ENCODE results near the gene AGMO. TPM values are rescaled to one million over a fixed set of nuclear protein-coding genes. Genes with fewer than 3 reads are reported as not detected.

AGMO gene
- polyA plus RNA-seq, 2 of the 4 experiments (the other 2 are of a cell fraction): 2.6 to 7.9 TPM

DNA sequence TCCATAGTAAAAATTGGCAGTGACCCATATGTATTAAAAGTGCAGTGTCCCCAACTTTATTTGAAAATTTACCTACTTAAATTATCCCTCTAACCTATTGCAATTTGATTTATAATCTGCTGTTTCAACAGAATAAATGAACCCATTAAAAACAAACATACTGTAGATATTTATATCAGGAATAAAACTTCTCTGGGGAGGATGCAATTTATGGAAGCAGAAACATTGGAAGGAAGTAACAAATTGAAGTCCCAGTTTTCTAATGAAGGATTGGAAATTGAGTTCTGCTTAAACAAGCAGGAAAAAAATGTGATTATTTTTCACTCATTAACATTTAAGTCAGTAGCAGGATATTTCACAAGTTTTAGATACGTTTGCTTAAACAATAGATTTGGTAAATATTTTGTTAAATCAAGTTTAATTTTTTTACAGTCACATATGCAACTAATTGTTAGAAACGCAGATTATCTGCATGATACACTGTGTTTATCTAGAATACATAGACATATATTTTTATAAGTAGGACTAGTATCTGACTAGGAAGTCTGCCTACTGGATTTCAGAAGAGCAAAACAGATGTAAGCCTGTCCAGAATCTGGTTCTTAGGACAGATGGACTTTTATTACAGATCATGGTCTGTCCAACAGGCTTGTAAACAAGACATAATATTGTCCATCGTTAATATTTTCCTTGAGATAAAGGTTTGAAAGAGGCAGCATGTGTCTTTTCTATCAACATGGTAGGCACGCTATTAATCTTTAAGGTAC lies 5.3 kb downstream of the AGMO start:
- CTCF ChIA-PET: no interaction called here
- no peak for DNase-seq (ENCODE audit: low read depth in 1 of 2, low spot score in 1 of 2)
- no peak for FAIRE-seq
- Histone ChIP-seq H3K4me2 (peak overlapping the region; percentile 86), H3K4me1 (peaks cover 36% of the 10 kb centered on the region), H3K4me3 (peak overlapping the region; percentile 34; the same call in 2 of the 3 replicates), H3K9me3 (no peaks in the 10 kb centered on the region), H3K27ac (peak overlapping the region; percentile 79 to 80)
- POLR2A ChIA-PET: no interaction called here
- no peak for TF ChIP-seq EHF (CRISPR knock-in tag; IDR thresholded peaks at IDR 0.05)
- TF ChIP-seq, protein P1, sequence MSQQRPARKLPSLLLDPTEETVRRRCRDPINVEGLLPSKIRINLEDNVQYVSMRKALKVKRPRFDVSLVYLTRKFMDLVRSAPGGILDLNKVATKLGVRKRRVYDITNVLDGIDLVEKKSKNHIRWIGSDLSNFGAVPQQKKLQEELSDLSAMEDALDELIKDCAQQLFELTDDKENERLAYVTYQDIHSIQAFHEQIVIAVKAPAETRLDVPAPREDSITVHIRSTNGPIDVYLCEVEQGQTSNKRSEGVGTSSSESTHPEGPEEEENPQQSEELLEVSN (IDR thresholded peaks at IDR 0.05; ENCODE audit: borderline replicate concordance, low read depth): no peak
- TF ChIP-seq RARB (CRISPR knock-in tag; IDR thresholded peaks at IDR 0.05): no peak
- no peak for TF ChIP-seq HDAC2 (IDR thresholded peaks at IDR 0.05)
- TF ChIP-seq RCOR1 (IDR thresholded peaks at IDR 0.05; ENCODE audit: low read depth, low read length): no peak
- no peak for TF ChIP-seq ZFP36 (IDR thresholded peaks at IDR 0.05; ENCODE audit: borderline replicate concordance, partially characterized antibody)
- no peak for TF ChIP-seq HEYL (CRISPR knock-in tag; IDR thresholded peaks at IDR 0.05)
- TF ChIP-seq, protein P2, sequence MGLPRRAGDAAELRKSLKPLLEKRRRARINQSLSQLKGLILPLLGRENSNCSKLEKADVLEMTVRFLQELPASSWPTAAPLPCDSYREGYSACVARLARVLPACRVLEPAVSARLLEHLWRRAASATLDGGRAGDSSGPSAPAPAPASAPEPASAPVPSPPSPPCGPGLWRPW (IDR thresholded peaks at IDR 0.05): no peak
- TF ChIP-seq CBX8 (IDR thresholded peaks at IDR 0.05): no peak
- TF ChIP-seq FOSL2 (IDR thresholded peaks at IDR 0.05): no peak
- TF ChIP-seq FOSL2 (CRISPR knock-in tag; IDR thresholded peaks at IDR 0.05): no peak
- no peak for TF ChIP-seq MAZ (IDR thresholded peaks at IDR 0.05; ENCODE audit: borderline replicate concordance, low read depth, low read length)
- TF ChIP-seq MAFK (IDR thresholded peaks at IDR 0.05; ENCODE audit: partially characterized antibody): no peak
- TF ChIP-seq, protein P3, sequence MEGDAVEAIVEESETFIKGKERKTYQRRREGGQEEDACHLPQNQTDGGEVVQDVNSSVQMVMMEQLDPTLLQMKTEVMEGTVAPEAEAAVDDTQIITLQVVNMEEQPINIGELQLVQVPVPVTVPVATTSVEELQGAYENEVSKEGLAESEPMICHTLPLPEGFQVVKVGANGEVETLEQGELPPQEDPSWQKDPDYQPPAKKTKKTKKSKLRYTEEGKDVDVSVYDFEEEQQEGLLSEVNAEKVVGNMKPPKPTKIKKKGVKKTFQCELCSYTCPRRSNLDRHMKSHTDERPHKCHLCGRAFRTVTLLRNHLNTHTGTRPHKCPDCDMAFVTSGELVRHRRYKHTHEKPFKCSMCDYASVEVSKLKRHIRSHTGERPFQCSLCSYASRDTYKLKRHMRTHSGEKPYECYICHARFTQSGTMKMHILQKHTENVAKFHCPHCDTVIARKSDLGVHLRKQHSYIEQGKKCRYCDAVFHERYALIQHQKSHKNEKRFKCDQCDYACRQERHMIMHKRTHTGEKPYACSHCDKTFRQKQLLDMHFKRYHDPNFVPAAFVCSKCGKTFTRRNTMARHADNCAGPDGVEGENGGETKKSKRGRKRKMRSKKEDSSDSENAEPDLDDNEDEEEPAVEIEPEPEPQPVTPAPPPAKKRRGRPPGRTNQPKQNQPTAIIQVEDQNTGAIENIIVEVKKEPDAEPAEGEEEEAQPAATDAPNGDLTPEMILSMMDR (IDR thresholded peaks at IDR 0.05): no peak
- TF ChIP-seq TFCP2L1 (CRISPR knock-in tag; IDR thresholded peaks at IDR 0.05): no peak
- no peak for TF ChIP-seq KDM5A (IDR thresholded peaks at IDR 0.05)
- TF ChIP-seq ZSCAN20 (CRISPR knock-in tag; IDR thresholded peaks at IDR 0.05): no peak
- no peak for TF ChIP-seq SREBF2 (IDR thresholded peaks at IDR 0.05)
- TF ChIP-seq JUN (IDR thresholded peaks at IDR 0.05): no peak
- TF ChIP-seq, protein P4, sequence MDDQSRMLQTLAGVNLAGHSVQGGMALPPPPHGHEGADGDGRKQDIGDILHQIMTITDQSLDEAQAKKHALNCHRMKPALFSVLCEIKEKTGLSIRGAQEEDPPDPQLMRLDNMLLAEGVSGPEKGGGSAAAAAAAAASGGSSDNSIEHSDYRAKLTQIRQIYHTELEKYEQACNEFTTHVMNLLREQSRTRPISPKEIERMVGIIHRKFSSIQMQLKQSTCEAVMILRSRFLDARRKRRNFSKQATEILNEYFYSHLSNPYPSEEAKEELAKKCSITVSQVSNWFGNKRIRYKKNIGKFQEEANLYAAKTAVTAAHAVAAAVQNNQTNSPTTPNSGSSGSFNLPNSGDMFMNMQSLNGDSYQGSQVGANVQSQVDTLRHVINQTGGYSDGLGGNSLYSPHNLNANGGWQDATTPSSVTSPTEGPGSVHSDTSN (IDR thresholded peaks at IDR 0.05): no peak
- 14% methylated on average over 4 of the region's 4 CpGs for WGBS (ENCODE audit: missing lambda C conversion rate)
- peak in 1 of 2 experiments; percentile 43; a peak in 2 of 6 replicates for ATAC-seq

DNA sequence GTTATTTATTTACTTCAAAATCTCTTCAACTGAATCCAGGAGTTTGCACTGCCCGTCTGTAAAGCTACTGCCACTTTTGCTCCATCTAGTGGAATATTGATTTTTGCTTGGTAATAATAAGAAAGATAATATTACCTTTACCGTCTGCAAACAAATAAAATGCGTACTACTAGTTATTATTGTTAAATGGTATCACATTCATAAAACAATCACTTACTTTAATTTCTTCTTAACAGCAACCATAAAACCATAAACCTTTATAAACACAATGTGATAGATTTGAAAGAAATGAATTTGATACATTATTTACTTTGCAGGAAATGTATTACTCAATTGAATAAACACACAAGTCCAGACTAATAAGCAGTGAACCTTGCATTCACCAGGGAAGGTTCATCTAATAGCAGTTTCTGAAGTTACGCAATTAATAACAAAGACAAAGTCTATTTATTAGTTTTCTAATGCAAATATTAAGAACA lies 6.4 kb downstream of the AGMO start:
- FAIRE-seq (peak; percentile 46), ATAC-seq (peak; percentile 36 to 44; a peak in 3 of 6 replicates), DNase-seq (ENCODE audit: low read depth in 1 of 2, low spot score in 1 of 2) (peak in 1 of 2 experiments; percentile 52)
- POLR2A ChIA-PET: no interaction called here
- peak overlapping the region; percentile 86 for H3K4me2 ChIP-seq
- CTCF ChIA-PET: interaction anchor here (0.9 kb wide), 1 partner anchor 158 kb away, joined by 4 read pairs; no protein-coding TSS in a partner anchor
- no peak overlapping the region for H3K4me3 ChIP-seq
- WGBS (ENCODE audit: missing lambda C conversion rate): 11% methylated on average over 4 of the region's 4 CpGs
- H3K27ac ChIP-seq: peak overlapping the region in 1 of 2 experiments; percentile 80; a peak in 4 of 6 replicates
- H3K4me1 ChIP-seq: peaks cover 36% of the 10 kb centered on the region
- H3K9me3 ChIP-seq: no peaks in the 10 kb centered on the region
- TF ChIP-seq FOSB (CRISPR knock-in tag; IDR thresholded peaks at IDR 0.05): no peak
- no peak for TF ChIP-seq KDM5A (IDR thresholded peaks at IDR 0.05)
- TF ChIP-seq FOXS1 (CRISPR knock-in tag; IDR thresholded peaks at IDR 0.05): peak; percentile 45; the same call in 1 of the 2 replicates
- peak; percentile 41; the same call in 2 of the 3 replicates for TF ChIP-seq SMC3 (IDR thresholded peaks at IDR 0.05)
- peak; percentile 54 to 88; a peak in 3 of 4 replicates for TF ChIP-seq CEBPB (IDR thresholded peaks at IDR 0.05)
- TF ChIP-seq RAD21 (conservative IDR thresholded peaks at IDR 0.05 in 1 of 2, IDR thresholded peaks at IDR 0.05 in 1 of 2): peak; percentile 46 to 51
- TF ChIP-seq, protein P3 (IDR thresholded peaks at IDR 0.05): peak; percentile 45
